HepG2 (cell line): ENCODE results near the gene NR2F6.

Experiments used
- CREM ChIP-seq, 2 experiments: sonication (generic) in 1 of 2; formaldehyde crosslinking in 1 of 2; IDR thresholded peaks; 2 replicates each; pipeline versions ENCODE4 v1.4.0 to v1.6.1; 2016 to 2020; ENCODE audit warnings: antibody characterized with exemption in 1 of 2, mild to moderate bottlenecking in 1 of 2, missing genetic modification reagents in 1 of 2
- JUN ChIP-seq: sonication (generic); formaldehyde crosslinking; IDR thresholded peaks from 2 replicates; pipeline ENCODE4 v1.4.0; 2020; ENCODE audit warnings: mild to moderate bottlenecking, missing genetic modification reagents
- TF ChIP-seq, protein P1 (sequence below): sonication (generic); formaldehyde crosslinking; IDR thresholded peaks from 2 replicates; pipeline ENCODE4 v1.5.0; 2020; ENCODE audit warnings: mild to moderate bottlenecking, missing genetic modification reagents, moderate library complexity
- TF ChIP-seq, protein P2 (sequence below): sonication (generic); formaldehyde crosslinking; IDR thresholded peaks from 2 replicates; pipeline ENCODE4 v1.4.0; 2020; ENCODE audit warnings: missing genetic modification reagents

DNA sequence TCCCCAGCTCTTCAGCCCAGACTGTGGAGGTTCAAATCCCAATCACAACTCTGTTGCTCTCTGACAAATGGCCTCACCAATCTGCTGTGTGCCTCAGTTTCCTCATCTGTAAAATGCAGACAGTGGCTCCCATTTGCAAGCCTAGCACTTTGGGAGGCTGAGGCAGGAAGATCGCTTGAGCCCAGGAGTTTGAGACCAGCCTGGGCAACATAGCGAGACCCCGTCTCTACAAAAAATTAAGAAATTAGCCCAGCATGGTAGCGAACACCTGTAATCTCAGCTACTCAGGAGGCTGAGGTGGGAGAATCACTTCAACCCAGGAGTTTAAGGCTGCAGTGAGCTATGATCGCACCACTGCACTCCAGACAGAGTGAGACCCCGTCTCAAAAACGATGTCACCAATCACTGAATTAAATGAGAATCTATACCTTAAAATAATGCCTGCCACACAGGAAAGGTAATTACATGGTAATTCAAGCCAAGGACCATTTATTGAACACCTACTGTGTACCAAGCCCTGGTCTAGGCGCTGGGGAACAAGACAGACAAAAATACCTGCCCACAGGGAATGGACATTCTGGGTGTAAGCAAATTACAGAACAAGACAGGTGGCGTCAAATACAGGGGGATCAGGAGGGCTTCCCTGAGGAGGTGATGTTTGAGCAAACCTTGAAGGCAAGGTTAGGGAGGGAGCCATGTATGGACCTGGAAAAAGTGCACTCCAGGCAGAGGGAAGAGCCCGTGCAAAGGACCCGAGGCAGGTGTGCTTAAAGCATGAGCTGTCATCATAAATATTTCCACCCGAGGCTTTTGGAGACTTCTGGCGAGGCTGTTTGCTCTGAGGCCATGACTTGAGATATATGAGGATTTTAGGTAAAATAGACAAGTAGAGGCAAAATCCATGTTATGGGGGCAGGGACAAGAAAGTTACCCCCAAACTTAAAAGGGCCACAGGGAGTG lies 7.7 kb downstream of the NR2F6 start:
- TF ChIP-seq CREM (IDR thresholded peaks at IDR 0.05) (no peak), CREM (CRISPR knock-in tag; IDR thresholded peaks at IDR 0.05) (no peak), JUN (CRISPR knock-in tag) (no peak)
- TF ChIP-seq, protein P1, sequence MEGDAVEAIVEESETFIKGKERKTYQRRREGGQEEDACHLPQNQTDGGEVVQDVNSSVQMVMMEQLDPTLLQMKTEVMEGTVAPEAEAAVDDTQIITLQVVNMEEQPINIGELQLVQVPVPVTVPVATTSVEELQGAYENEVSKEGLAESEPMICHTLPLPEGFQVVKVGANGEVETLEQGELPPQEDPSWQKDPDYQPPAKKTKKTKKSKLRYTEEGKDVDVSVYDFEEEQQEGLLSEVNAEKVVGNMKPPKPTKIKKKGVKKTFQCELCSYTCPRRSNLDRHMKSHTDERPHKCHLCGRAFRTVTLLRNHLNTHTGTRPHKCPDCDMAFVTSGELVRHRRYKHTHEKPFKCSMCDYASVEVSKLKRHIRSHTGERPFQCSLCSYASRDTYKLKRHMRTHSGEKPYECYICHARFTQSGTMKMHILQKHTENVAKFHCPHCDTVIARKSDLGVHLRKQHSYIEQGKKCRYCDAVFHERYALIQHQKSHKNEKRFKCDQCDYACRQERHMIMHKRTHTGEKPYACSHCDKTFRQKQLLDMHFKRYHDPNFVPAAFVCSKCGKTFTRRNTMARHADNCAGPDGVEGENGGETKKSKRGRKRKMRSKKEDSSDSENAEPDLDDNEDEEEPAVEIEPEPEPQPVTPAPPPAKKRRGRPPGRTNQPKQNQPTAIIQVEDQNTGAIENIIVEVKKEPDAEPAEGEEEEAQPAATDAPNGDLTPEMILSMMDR (CRISPR knock-in tag) = no peak
- TF ChIP-seq, protein P2, sequence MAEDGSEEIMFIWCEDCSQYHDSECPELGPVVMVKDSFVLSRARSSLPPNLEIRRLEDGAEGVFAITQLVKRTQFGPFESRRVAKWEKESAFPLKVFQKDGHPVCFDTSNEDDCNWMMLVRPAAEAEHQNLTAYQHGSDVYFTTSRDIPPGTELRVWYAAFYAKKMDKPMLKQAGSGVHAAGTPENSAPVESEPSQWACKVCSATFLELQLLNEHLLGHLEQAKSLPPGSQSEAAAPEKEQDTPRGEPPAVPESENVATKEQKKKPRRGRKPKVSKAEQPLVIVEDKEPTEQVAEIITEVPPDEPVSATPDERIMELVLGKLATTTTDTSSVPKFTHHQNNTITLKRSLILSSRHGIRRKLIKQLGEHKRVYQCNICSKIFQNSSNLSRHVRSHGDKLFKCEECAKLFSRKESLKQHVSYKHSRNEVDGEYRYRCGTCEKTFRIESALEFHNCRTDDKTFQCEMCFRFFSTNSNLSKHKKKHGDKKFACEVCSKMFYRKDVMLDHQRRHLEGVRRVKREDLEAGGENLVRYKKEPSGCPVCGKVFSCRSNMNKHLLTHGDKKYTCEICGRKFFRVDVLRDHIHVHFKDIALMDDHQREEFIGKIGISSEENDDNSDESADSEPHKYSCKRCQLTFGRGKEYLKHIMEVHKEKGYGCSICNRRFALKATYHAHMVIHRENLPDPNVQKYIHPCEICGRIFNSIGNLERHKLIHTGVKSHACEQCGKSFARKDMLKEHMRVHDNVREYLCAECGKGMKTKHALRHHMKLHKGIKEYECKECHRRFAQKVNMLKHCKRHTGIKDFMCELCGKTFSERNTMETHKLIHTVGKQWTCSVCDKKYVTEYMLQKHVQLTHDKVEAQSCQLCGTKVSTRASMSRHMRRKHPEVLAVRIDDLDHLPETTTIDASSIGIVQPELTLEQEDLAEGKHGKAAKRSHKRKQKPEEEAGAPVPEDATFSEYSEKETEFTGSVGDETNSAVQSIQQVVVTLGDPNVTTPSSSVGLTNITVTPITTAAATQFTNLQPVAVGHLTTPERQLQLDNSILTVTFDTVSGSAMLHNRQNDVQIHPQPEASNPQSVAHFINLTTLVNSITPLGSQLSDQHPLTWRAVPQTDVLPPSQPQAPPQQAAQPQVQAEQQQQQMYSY = no peak
